ENCODE results near the gene SDR42E2.
A peak's percentile ranks its signal among the peaks of the same experiment; 100 is the strongest.
"Not testable (repeated sequence)": the region's sequence is repeated elsewhere in the genome, so short reads cannot be mapped to it uniquely, and the experiment has no call there.

SDR42E2 gene

DNA sequence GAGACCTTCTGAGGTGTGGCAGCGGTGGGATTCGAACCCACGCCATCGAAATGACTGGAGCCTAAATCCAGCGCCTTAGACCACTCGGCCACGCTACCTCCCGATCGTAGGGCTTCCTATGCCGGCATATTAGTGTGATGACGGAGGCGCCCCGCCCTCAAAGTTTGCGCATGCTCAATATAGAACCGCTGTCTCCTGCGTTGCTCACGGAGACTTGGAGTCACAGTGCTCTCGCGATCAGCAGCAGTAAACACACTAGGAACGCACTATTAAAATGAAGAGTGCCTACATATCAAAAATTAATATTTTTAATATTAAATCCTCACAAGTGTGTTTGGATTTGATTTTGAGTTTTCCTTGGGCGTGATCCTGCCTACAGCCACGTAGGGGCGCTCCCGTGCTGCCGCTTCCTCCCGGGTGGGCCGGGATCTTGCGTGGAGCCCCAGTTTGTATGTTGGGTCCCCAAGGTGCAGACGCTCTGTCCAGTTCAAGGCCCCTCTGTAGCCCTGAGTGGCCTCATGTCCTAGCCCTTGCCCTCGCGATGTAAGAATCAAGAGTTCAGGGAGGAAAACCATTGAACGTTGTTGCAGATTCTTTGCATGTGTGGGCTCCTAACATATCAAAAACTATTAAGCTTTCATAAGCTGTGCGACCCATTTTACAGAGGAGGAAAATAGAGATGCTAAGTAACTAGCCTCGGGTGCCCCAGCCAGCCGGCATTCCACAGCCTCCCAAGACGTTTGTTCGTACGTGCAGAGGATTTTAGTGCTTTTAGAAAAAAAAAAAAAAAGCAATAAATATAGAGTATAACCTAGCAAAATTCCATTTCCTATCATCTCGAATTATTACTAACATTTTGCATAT, 33.6 kb downstream of the SDR42E2 start:
- ChIA-PET POLR2A (no interaction called here), CTCF (interaction anchor here (0.6 to 2.9 kb wide), 10 partner anchors 9 to 108 kb away, joined by 3 to 13 read pairs (median 3); partner anchors contain the start of gene POLR3E)
- H3K27me3 ChIP-seq (replicated peaks in 2 of 5; ENCODE audit: control insufficient read depth in 4 of 5, insufficient read depth in 5 of 5, low read length in 4 of 5) = no peaks in the 10 kb centered on the region
- peak; percentile 89 to 94 (median 90) for DNase-seq
- no peaks in the 10 kb centered on the region for H3K36me3 ChIP-seq (ENCODE audit: control insufficient read depth in 4 of 4, insufficient read depth in 4 of 4, low read length in 3 of 4)
- peaks cover 11 to 37% (median 28%) of the 10 kb centered on the region in 4 experiments for H3K4me1 ChIP-seq (ENCODE audit: control extremely low read depth in 1 of 4, control insufficient read depth in 4 of 4, insufficient read depth in 4 of 4, low read length in 3 of 4)
- peak overlapping the region in 1 of 2 experiments; percentile 63 for H3K27ac ChIP-seq (ENCODE audit: insufficient read depth in 1 of 2, low read depth in 1 of 2, low read length in 2 of 2, poor library complexity in 1 of 2, severe bottlenecking in 2 of 2)
- no peaks in the 10 kb centered on the region for H3K9me3 ChIP-seq (ENCODE audit: control extremely low read depth in 1 of 5, control insufficient read depth in 4 of 5, insufficient read depth in 2 of 5, low read depth in 1 of 5, low read length in 4 of 5)
- H3K4me3 ChIP-seq (ENCODE audit: control insufficient read depth in 1 of 7, extremely low read depth in 1 of 7, insufficient read depth in 4 of 7, low read depth in 2 of 7, low read length in 6 of 7) = peak overlapping the region; percentile 44 to 95 (median 77)
- 2% methylated on average over 23 of the region's 39 CpGs for WGBS (ENCODE audit: insufficient coverage)

DNA sequence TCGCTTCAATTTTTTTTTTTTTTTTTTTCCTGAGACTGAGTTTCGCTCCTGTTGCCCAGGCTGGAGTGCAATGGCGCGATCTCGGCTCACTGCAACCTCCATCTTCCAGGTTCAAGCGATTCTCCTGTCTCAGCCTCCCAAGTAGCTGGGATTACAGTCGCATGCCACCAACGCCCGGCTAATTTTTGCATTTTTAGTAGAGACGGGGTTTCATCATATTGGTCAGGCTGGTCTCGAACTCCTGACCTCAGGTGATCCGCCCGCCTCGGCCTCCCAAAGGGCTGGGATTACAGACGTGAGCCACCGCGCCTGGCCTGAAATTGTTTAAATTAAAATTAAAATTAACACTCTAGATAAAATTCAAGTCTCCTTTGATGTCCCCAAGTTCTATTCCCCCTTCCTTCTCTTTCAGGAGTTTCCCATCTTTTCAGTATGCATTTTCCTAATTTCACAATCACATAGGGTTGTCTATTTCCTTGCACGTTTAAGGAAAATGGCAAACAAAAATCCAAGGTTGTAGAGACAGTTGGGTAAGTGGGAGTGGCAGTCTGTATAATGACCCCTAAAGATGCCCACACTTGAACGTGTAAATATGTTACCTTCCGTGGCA, 34.4 kb downstream of the SDR42E2 start:
- peaks cover 11 to 32% (median 22%) of the 10 kb centered on the region in 4 experiments for H3K4me1 ChIP-seq (ENCODE audit: control extremely low read depth in 1 of 4, control insufficient read depth in 4 of 4, insufficient read depth in 4 of 4, low read length in 3 of 4)
- peak in 1 of 3 donors; percentile 37 for DNase-seq
- H3K4me3 ChIP-seq (ENCODE audit: control insufficient read depth in 1 of 7, extremely low read depth in 1 of 7, insufficient read depth in 4 of 7, low read depth in 2 of 7, low read length in 6 of 7) = peak overlapping the region in 5 of 7 experiments; percentile 69 to 95 (median 77)
- H3K9me3 ChIP-seq (ENCODE audit: control extremely low read depth in 1 of 5, control insufficient read depth in 4 of 5, insufficient read depth in 2 of 5, low read depth in 1 of 5, low read length in 4 of 5); H3K27me3 ChIP-seq (replicated peaks in 2 of 5; ENCODE audit: control insufficient read depth in 4 of 5, insufficient read depth in 5 of 5, low read length in 4 of 5); POLR2A ChIA-PET; H3K27ac ChIP-seq (ENCODE audit: insufficient read depth in 1 of 2, low read depth in 1 of 2, low read length in 2 of 2, poor library complexity in 1 of 2, severe bottlenecking in 2 of 2); H3K36me3 ChIP-seq (ENCODE audit: control insufficient read depth in 4 of 4, insufficient read depth in 4 of 4, low read length in 3 of 4): not testable (repeated sequence)
- CTCF ChIA-PET = interaction anchor here (0.6 to 2.9 kb wide), 8 partner anchors 8 to 108 kb away, joined by 3 to 13 read pairs (median 4); partner anchors contain the start of gene POLR3E
- 33% methylated on average over 13 of the region's 20 CpGs for WGBS (ENCODE audit: insufficient coverage)

DNA sequence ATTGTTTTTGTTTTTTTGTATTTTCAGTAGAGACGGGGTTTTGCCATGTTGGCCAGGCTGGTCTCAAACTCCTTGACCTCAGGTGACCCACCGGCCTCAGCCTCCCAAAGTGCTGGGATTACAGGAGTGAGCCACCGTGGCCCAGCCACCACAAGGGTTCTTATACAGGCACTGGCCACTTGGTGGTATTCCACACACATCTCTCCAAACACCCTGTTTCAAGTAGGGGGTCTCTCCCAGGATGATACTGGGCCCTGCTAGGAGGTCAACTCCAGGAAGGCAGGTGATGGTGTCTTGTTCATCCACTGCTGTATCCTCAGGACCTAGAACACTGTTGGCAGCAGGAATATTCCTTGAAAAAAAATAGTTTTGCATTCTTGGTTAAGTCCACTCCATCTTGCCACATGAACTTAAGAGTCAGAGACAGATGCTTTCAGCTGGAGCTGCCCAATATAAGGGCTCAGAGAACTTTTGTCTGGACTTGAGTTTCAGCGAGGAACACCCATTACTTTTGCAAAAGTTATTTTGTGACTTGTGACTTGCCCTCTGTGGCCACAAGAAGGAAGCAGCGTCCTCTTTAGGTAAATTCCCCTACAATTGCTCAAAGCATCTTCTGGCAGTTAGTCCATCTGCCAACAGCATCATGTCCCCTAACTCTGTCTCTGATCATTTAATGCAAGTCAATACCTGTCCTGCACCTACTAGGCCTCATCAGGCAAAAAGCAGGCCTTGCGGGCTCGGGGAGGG, 36.4 kb downstream of the SDR42E2 start:
- no peaks in the 10 kb centered on the region for H3K36me3 ChIP-seq (ENCODE audit: control insufficient read depth in 4 of 4, insufficient read depth in 4 of 4, low read length in 3 of 4)
- H3K27me3 ChIP-seq (replicated peaks in 2 of 5; ENCODE audit: control insufficient read depth in 4 of 5, insufficient read depth in 5 of 5, low read length in 4 of 5) = no peaks in the 10 kb centered on the region
- H3K4me1 ChIP-seq (ENCODE audit: control extremely low read depth in 1 of 4, control insufficient read depth in 4 of 4, insufficient read depth in 4 of 4, low read length in 3 of 4) = peaks cover 0 to 17% (median 7%) of the 10 kb centered on the region in 4 experiments
- no peak overlapping the region for H3K27ac ChIP-seq (ENCODE audit: insufficient read depth in 1 of 2, low read depth in 1 of 2, low read length in 2 of 2, poor library complexity in 1 of 2, severe bottlenecking in 2 of 2)
- DNase-seq = peak in 1 of 3 donors; percentile 25
- ChIA-PET CTCF (interaction anchor here (0.5 to 2.4 kb wide), 4 partner anchors 17 to 101 kb away, joined by 3 to 6 read pairs (median 4); partner anchors contain the start of gene POLR3E), POLR2A (interaction anchor here (1.2 kb wide), 1 partner anchor 100 kb away, joined by 3 read pairs; no protein-coding TSS in a partner anchor)
- no peaks in the 10 kb centered on the region for H3K9me3 ChIP-seq (ENCODE audit: control extremely low read depth in 1 of 5, control insufficient read depth in 4 of 5, insufficient read depth in 2 of 5, low read depth in 1 of 5, low read length in 4 of 5)
- no peak overlapping the region for H3K4me3 ChIP-seq (ENCODE audit: control insufficient read depth in 1 of 7, extremely low read depth in 1 of 7, insufficient read depth in 4 of 7, low read depth in 2 of 7, low read length in 6 of 7)
- 84% methylated on average over 6 of the region's 7 CpGs for WGBS (ENCODE audit: insufficient coverage)

DNA sequence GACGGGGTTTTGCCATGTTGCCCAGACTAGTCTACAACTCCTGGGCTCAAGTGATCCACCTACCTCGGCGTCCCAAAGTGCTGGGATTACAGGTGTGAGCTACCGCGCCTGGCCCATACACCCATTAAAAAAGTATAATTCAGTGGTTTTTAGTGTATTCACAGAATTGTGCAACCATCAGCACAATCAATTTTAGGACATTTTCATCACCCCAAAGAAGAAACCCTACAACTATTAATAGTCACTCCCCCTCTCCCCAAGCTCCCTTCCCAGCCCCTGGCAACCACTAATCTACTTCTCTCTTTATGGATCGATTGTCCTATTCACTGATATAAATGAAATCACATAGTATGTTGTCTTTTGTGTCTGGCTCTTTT, 39.9 kb downstream of the SDR42E2 start:
- H3K27me3 ChIP-seq (replicated peaks in 2 of 5; ENCODE audit: control insufficient read depth in 4 of 5, insufficient read depth in 5 of 5, low read length in 4 of 5) = no peaks in the 10 kb centered on the region
- POLR2A ChIA-PET = no interaction called here
- H3K27ac ChIP-seq (ENCODE audit: insufficient read depth in 1 of 2, low read depth in 1 of 2, low read length in 2 of 2, poor library complexity in 1 of 2, severe bottlenecking in 2 of 2) = no peak overlapping the region
- peaks cover 0 to 19% (median 7%) of the 10 kb centered on the region in 4 experiments for H3K4me1 ChIP-seq (ENCODE audit: control extremely low read depth in 1 of 4, control insufficient read depth in 4 of 4, insufficient read depth in 4 of 4, low read length in 3 of 4)
- no peaks in the 10 kb centered on the region for H3K36me3 ChIP-seq (ENCODE audit: control insufficient read depth in 4 of 4, insufficient read depth in 4 of 4, low read length in 3 of 4)
- no peak for DNase-seq
- peaks cover 0 to 3% (median 0%) of the 10 kb centered on the region in 5 experiments for H3K9me3 ChIP-seq (ENCODE audit: control extremely low read depth in 1 of 5, control insufficient read depth in 4 of 5, insufficient read depth in 2 of 5, low read depth in 1 of 5, low read length in 4 of 5)
- H3K4me3 ChIP-seq (ENCODE audit: control insufficient read depth in 1 of 7, extremely low read depth in 1 of 7, insufficient read depth in 4 of 7, low read depth in 2 of 7, low read length in 6 of 7) = no peak overlapping the region
- 100% methylated on average over 1 of the region's 6 CpGs for WGBS (ENCODE audit: insufficient coverage)
- CTCF ChIA-PET = interaction anchor here (1.0 to 3.3 kb wide), 2 partner anchors 11 to 95 kb away, joined by 3 to 14 read pairs; partner anchors contain the start of gene POLR3E

DNA sequence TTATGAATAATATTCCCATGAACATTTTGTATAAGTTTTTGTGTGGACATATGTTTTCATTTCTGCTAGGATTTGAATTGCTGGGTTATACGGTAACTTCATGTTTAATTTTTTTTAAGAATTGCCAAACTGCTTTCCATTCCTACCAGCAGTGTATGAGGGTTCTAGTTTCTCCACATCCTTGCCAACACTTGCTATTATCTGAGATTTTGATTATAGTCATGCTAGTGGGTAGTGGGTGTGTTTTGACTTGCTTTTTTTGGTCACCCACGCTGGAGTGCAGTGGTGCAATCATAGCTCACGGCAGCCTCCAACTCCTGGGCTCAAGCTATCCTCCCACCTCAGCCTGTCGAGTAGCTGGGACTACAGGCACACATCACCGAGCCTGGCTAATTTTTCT, 40.8 kb downstream of the SDR42E2 start:
- CTCF ChIA-PET = interaction anchor here (1.6 to 3.3 kb wide), 3 partner anchors 11 to 94 kb away, joined by 4 to 14 read pairs (median 13); partner anchors contain the start of gene POLR3E

DNA sequence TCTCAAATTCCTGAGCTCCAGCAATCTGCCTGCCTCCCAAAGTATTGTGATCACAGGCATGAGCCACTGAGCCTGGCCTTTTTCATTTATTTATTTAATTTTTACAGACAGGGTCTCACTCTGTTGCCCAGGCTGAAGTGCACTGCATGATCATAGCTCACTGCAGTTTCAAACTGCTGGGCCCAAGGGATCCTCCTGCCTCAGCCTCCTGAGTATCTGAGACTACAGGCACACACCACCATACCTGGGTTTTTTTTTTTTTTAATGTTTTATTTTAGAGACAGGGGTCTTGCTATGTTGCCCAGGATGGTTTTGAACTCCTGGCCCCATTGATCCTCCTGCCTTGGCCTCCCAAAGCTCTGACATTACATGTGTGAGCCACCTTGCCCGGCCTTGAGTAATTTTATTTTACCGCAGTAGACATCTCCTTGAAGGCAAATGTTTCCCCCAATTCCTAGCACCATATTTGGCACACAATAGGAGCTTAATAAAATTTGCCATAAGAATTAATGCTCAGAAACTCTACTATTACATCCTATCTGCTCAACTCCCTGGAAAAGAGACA, 41.9 kb downstream of the SDR42E2 start:
- Histone ChIP-seq H3K27ac (ENCODE audit: insufficient read depth in 1 of 2, low read depth in 1 of 2, low read length in 2 of 2, poor library complexity in 1 of 2, severe bottlenecking in 2 of 2) (no peak overlapping the region), H3K4me1 (ENCODE audit: control extremely low read depth in 1 of 4, control insufficient read depth in 4 of 4, insufficient read depth in 4 of 4, low read length in 3 of 4) (peaks cover 3 to 24% (median 16%) of the 10 kb centered on the region in 4 experiments), H3K9me3 (ENCODE audit: control extremely low read depth in 1 of 5, control insufficient read depth in 4 of 5, insufficient read depth in 2 of 5, low read depth in 1 of 5, low read length in 4 of 5) (peaks cover 0 to 3% (median 0%) of the 10 kb centered on the region in 5 experiments), H3K4me3 (ENCODE audit: control insufficient read depth in 1 of 7, extremely low read depth in 1 of 7, insufficient read depth in 4 of 7, low read depth in 2 of 7, low read length in 6 of 7) (no peak overlapping the region), H3K36me3 (ENCODE audit: control insufficient read depth in 4 of 4, insufficient read depth in 4 of 4, low read length in 3 of 4) (peaks cover 0 to under 1% (median 0%) of the 10 kb centered on the region in 4 experiments), H3K27me3 (replicated peaks in 2 of 5; ENCODE audit: control insufficient read depth in 4 of 5, insufficient read depth in 5 of 5, low read length in 4 of 5) (no peaks in the 10 kb centered on the region)
- ChIA-PET CTCF (interaction anchor here (0.5 to 4.4 kb wide), 8 partner anchors 9 to 93 kb away, joined by 3 to 45 read pairs (median 8); partner anchors contain the start of gene POLR3E), POLR2A (interaction anchor here (0.5 to 0.6 kb wide), 3 partner anchors 12 to 161 kb away, joined by 3 read pairs; no protein-coding TSS in a partner anchor)
- 100% methylated on average over 2 of the region's 2 CpGs for WGBS (ENCODE audit: insufficient coverage)
- no peak for DNase-seq

More for the DNA sequence above, 40.8 kb downstream of the SDR42E2 start:
- H3K9me3 ChIP-seq (ENCODE audit: control extremely low read depth in 1 of 5, control insufficient read depth in 4 of 5, insufficient read depth in 2 of 5, low read depth in 1 of 5, low read length in 4 of 5) = peaks cover 0 to 3% (median 0%) of the 10 kb centered on the region in 5 experiments
- no peak overlapping the region for H3K27ac ChIP-seq (ENCODE audit: insufficient read depth in 1 of 2, low read depth in 1 of 2, low read length in 2 of 2, poor library complexity in 1 of 2, severe bottlenecking in 2 of 2)
- H3K4me1 ChIP-seq (ENCODE audit: control extremely low read depth in 1 of 4, control insufficient read depth in 4 of 4, insufficient read depth in 4 of 4, low read length in 3 of 4) = peaks cover 3 to 27% (median 15%) of the 10 kb centered on the region in 4 experiments
- no CpG with 5 or more reads among the region's 5 CpGs for WGBS (ENCODE audit: insufficient coverage)
- POLR2A ChIA-PET = no interaction called here
- H3K36me3 ChIP-seq (ENCODE audit: control insufficient read depth in 4 of 4, insufficient read depth in 4 of 4, low read length in 3 of 4) = no peaks in the 10 kb centered on the region
- no peaks in the 10 kb centered on the region for H3K27me3 ChIP-seq (replicated peaks in 2 of 5; ENCODE audit: control insufficient read depth in 4 of 5, insufficient read depth in 5 of 5, low read length in 4 of 5)
- H3K4me3 ChIP-seq (ENCODE audit: control insufficient read depth in 1 of 7, extremely low read depth in 1 of 7, insufficient read depth in 4 of 7, low read depth in 2 of 7, low read length in 6 of 7) = no peak overlapping the region
- no peak for DNase-seq

All from common myeloid progenitor, CD34-positive (primary cell).